ENCODE results near the gene CEP55. TPM values are rescaled to one million over a fixed set of nuclear protein-coding genes. Genes with fewer than 3 reads are reported as not detected.

Gene CEP55
- total RNA-seq, 1 donor from 2014 or later, result 59.3 TPM

DNA sequence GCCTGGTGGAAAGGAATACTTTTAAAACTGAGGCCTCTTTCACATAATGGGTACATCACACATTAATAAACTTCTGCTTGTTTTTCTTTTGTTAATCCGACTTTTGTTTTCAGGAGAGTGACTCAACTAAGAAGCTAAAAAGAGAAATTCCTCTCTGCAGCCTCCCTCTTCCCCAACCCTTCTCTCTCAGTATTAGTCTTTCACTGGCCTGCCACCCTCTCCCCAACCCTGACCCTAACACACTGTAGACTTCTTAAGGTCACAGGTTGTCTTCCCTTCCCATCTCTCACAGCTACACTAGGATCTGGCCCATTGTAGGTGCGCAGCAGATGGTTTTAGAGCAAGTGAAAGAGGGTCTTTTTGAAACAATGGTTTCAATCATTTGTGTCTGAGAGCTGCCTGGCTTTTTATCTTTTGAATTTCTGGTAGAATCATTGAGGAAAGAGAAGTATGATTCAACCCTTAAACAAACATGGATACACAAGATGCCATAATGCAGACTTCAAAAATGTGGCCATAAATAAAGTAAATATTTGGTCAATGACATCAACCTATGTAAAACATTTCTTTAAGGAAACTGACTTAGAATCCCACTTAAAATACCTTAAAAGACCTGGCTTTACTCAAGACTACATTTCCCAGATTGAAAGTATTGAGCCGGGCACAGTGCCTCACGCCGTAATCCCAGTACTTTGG is 52.1 kb downstream of the CEP55 start:
- H3K9me3 Mint-ChIP-seq, result no peaks in the 10 kb centered on the region
- peaks cover 9% of the 10 kb centered on the region for H3K27me3 Mint-ChIP-seq
- no peak for DNase-seq
- H3K4me1 Mint-ChIP-seq, result no peaks in the 10 kb centered on the region
- no peak overlapping the region for H3K4me3 Mint-ChIP-seq
- H3K27ac Mint-ChIP-seq, result no peak overlapping the region
- no peaks in the 10 kb centered on the region for H3K36me3 Mint-ChIP-seq (ENCODE audit: low read depth)
- intact Hi-C loops (cut with micrococcal nuclease), result no loop called here

GRCh38 chr10:93550606-93551005 is 54.2 kb downstream of the CEP55 start:
- no peak for DNase-seq
- H3K9me3 Mint-ChIP-seq, result no peaks in the 10 kb centered on the region
- intact Hi-C loops (cut with micrococcal nuclease), result loop anchor here (10.0 kb wide), 1 partner anchor 124 kb away; no protein-coding TSS in a partner anchor
- H3K27me3 Mint-ChIP-seq, result peaks cover 8% of the 10 kb centered on the region
- H3K27ac Mint-ChIP-seq, result no peak overlapping the region
- H3K4me3 Mint-ChIP-seq, result no peak overlapping the region
- no peaks in the 10 kb centered on the region for H3K36me3 Mint-ChIP-seq (ENCODE audit: low read depth)
- no peaks in the 10 kb centered on the region for H3K4me1 Mint-ChIP-seq

DNA sequence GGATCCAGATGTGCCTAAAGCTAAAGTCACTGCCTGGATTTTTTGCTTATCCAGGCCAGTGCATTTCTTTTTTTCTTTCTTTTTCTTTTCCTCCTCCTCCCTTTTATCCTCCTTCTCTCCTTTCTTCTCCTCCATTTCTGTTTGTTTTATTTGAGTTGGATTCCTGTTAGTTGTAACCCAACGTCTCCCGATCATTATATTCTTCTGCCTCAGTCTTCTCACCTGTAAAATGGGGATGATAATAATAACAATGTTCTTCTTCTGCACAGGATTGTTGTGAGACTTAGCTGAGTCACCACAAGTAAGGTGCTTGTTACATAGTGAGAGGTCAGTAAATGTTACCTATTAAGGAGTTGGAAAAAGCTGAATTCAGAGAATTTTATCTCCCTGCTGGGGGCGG is 56.4 kb downstream of the CEP55 start:
- no peaks in the 10 kb centered on the region for H3K4me1 Mint-ChIP-seq
- H3K4me3 Mint-ChIP-seq, result no peak overlapping the region
- H3K36me3 Mint-ChIP-seq (ENCODE audit: low read depth), result no peaks in the 10 kb centered on the region
- no peaks in the 10 kb centered on the region for H3K9me3 Mint-ChIP-seq
- no peak overlapping the region for H3K27ac Mint-ChIP-seq
- DNase-seq, result no peak
- intact Hi-C loops (cut with micrococcal nuclease), result loop anchor here (2.0 to 10.0 kb wide), 2 partner anchors 122 to 306 kb away; no protein-coding TSS in a partner anchor
- H3K27me3 Mint-ChIP-seq, result peaks cover 8% of the 10 kb centered on the region

DNA sequence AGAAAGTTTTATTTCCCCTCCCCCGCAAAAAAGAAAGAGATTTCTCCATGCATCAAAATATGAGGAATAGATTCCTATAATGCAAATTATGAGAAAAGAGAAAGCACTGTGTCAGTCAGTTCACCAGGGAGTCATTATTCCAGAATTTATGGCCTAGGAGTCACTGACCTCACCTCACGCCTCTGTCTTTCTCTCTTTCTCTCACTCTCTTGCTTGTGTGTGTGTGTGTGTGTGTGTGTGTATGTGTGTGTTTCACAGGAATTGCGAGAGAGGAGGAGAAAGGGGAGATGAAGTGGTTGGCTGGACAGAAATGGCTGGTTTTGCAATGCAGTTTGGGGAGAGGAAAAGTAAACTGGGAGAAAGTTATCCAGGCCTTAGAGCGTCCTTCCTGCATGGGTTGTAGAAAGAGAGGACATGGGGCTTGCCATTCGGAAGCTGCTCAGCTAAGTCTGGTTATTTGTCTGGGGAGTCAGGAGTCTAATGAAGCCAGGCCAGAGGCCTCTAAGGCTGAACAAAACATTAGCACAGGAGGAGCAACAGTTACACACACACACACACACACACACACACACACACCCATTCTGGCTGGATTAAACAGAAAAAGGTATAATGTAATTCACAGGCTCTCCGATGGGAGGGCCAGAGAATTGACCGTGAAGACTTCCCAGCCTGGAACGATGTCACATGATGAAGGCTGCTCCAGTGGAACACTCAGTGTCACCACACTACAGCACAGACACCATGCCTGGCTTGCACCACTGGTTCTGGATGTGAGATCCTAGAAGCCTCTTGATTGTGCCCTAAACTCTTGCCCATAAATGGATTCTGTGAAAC is 57.3 kb downstream of the CEP55 start:
- no peak for DNase-seq
- Mint-ChIP-seq H3K9me3 (no peaks in the 10 kb centered on the region), H3K27me3 (peaks cover 6% of the 10 kb centered on the region), H3K4me1 (no peaks in the 10 kb centered on the region), H3K36me3 (ENCODE audit: low read depth) (no peaks in the 10 kb centered on the region), H3K4me3 (no peak overlapping the region), H3K27ac (no peak overlapping the region)
- intact Hi-C loops (cut with micrococcal nuclease), result loop anchor here (2.0 to 10.0 kb wide), 3 partner anchors 121 to 305 kb away; no protein-coding TSS in a partner anchor

DNA sequence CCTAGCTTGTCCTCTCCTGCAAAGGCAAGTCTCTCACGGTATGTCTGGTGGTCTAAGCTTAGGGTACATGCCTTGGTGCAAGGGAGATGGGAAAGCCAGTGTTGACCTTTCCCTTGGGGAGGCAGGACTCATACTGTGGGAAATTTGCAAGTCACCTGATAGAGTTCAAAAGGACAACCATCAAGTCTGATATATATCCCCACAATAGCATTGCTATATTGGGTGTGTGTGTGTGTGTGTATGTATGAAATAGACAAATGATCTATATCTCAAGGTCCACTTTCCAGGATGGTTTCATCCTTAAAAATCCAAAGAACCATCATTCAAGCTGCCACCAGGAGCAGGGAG is 57.9 kb downstream of the CEP55 start:
- Mint-ChIP-seq H3K27me3 (peaks cover 6% of the 10 kb centered on the region), H3K36me3 (ENCODE audit: low read depth) (no peaks in the 10 kb centered on the region), H3K4me1 (no peaks in the 10 kb centered on the region), H3K4me3 (no peak overlapping the region), H3K9me3 (no peaks in the 10 kb centered on the region), H3K27ac (no peak overlapping the region)
- DNase-seq, result no peak
- intact Hi-C loops (cut with micrococcal nuclease), result loop anchor here (2.0 to 10.0 kb wide), 2 partner anchors 121 to 263 kb away; no protein-coding TSS in a partner anchor

DNA sequence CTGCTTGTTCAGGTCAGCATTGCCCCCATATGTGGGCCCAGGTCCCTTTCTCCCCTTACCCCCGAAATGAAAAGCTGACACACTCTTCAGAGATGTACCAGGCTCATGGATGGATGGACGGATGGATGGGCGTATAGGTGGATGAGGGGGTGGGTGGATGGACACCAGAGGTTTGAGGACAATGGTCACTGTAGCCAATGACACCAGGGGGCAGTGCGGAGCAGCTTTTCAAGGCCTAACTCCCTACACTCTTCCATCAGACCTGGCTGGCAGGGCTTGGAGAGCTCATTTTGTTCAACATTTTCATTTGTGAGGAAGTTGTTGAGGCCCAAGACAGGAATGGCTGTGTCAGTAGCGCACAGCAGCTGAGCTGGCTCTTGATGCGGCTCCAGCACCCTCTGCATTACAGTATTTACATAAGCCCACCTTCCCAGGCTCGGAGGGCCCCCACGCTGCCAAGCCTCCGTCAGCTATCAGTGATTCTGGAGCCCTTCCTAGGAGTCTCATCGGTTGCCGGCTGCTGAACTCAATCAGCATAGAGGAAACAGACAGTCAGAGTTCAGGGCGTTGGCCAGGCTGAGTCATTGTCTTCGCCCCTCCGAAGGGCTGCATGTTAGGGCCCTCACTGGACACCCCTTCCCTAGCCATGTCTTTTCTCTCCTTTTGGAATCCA is 58.5 kb downstream of the CEP55 start:
- no peak overlapping the region for H3K4me3 Mint-ChIP-seq
- no peaks in the 10 kb centered on the region for H3K36me3 Mint-ChIP-seq (ENCODE audit: low read depth)
- H3K27me3 Mint-ChIP-seq, result peaks cover 6% of the 10 kb centered on the region
- DNase-seq, result peak; percentile 81
- no peaks in the 10 kb centered on the region for H3K4me1 Mint-ChIP-seq
- no peaks in the 10 kb centered on the region for H3K9me3 Mint-ChIP-seq
- H3K27ac Mint-ChIP-seq, result no peak overlapping the region
- intact Hi-C loops (cut with micrococcal nuclease), result loop anchor here (2.0 to 10.0 kb wide), 2 partner anchors 120 to 262 kb away; no protein-coding TSS in a partner anchor

GRCh38 chr10:93559490-93559889 is 63.1 kb downstream of the CEP55 start:
- Mint-ChIP-seq H3K4me1 (no peaks in the 10 kb centered on the region), H3K4me3 (no peak overlapping the region), H3K9me3 (no peaks in the 10 kb centered on the region), H3K36me3 (ENCODE audit: low read depth) (no peaks in the 10 kb centered on the region), H3K27ac (no peak overlapping the region), H3K27me3 (peaks cover 3% of the 10 kb centered on the region)
- no peak for DNase-seq
- intact Hi-C loops (cut with micrococcal nuclease), result loop anchor here (10.0 kb wide), 1 partner anchor 115 kb away; no protein-coding TSS in a partner anchor

- DNase-seq, result no peak
- no peaks in the 10 kb centered on the region for H3K36me3 Mint-ChIP-seq (ENCODE audit: low read depth)
- no peak overlapping the region for H3K4me3 Mint-ChIP-seq
- H3K27ac Mint-ChIP-seq, result no peak overlapping the region
- no peaks in the 10 kb centered on the region for H3K4me1 Mint-ChIP-seq
- H3K27me3 Mint-ChIP-seq, result peaks cover 14% of the 10 kb centered on the region
- no peaks in the 10 kb centered on the region for H3K9me3 Mint-ChIP-seq
- intact Hi-C loops (cut with micrococcal nuclease), result no loop called here
Observed at GRCh38 chr10:93560541-93560940, 64.1 kb downstream of the CEP55 start.

- H3K36me3 Mint-ChIP-seq (ENCODE audit: low read depth), result no peaks in the 10 kb centered on the region
- no peaks in the 10 kb centered on the region for H3K9me3 Mint-ChIP-seq
- no peak overlapping the region for H3K4me3 Mint-ChIP-seq
- intact Hi-C loops (cut with micrococcal nuclease), result loop anchor here (5.0 kb wide), 1 partner anchor 493 kb away; the partner anchor contains the start of gene CYP26A1
- no peak overlapping the region for H3K27ac Mint-ChIP-seq
- H3K4me1 Mint-ChIP-seq, result no peaks in the 10 kb centered on the region
- DNase-seq, result no peak
- peaks cover 49% of the 10 kb centered on the region for H3K27me3 Mint-ChIP-seq
Observed at GRCh38 chr10:93565446-93565845, 69.0 kb downstream of the CEP55 start.

GRCh38 chr10:93566435-93567276 is 70.2 kb downstream of the CEP55 start, which contains the start of gene FFAR4:
Gene FFAR4 (plus strand): TSS chr10:93566665. CDS start chr10:93566721, 56 bp downstream.
- Mint-ChIP-seq H3K27ac (no peak within 1 kb of the TSS), H3K9me3 (no peaks in the 10 kb centered on the region), H3K36me3 (ENCODE audit: low read depth) (no peaks in the 10 kb centered on the region), H3K27me3 (peaks cover 51% of the 10 kb centered on the region), H3K4me1 (no peaks in the 10 kb centered on the region), H3K4me3 (no peak within 1 kb of the TSS)
- DNase-seq, result no peak
- intact Hi-C loops (cut with micrococcal nuclease), result loop anchor here (5.0 kb wide), 1 partner anchor 494 kb away; the partner anchor contains the start of gene CYP26A1

DNA sequence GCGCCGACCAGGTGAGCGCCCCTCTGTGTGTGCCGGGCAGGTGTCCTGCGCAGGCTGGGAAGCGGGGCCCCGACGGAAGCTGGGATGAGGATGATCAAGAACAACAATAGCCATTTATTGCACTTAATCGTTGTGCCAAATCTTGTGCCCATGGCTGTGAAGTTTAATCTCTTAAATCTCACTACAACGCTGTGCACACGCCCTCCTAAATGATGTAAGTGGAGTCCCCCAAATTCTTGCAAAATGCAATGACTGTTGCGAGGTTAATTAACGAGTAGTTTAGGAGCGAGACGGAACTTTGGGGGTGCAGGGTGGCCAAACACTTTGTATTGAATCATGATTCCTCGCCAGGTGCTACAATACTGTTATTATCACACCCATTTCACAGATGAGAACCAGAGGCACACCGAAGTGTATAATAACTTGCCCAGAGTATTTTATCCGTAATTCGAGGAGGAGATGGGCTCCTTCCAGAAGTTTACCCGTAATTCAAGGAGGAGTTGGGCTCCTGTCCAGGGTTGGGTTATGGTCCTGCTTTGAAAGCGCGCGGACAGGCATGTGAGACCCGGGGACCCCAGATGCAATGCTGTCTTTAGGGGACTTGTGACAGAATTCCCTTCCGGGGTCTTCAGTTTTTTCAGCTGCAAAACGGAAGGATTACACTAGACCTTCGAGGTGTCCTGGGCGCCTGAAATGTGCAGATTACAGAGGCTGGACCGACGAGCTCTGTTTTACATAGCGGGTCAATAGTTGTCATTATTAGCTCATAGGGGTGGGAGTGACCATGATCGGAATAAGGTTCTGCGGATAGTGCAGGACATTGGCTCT is 71.1 kb downstream of the CEP55 start:
- no peaks in the 10 kb centered on the region for H3K9me3 Mint-ChIP-seq
- H3K27ac Mint-ChIP-seq, result no peak overlapping the region
- H3K27me3 Mint-ChIP-seq, result peaks cover 58% of the 10 kb centered on the region
- no peak overlapping the region for H3K4me3 Mint-ChIP-seq
- DNase-seq, result no peak
- intact Hi-C loops (cut with micrococcal nuclease), result loop anchor here (5.0 kb wide), 1 partner anchor 495 kb away; the partner anchor contains the start of gene CYP26A1
- H3K36me3 Mint-ChIP-seq (ENCODE audit: low read depth), result no peaks in the 10 kb centered on the region
- H3K4me1 Mint-ChIP-seq, result no peaks in the 10 kb centered on the region

DNA sequence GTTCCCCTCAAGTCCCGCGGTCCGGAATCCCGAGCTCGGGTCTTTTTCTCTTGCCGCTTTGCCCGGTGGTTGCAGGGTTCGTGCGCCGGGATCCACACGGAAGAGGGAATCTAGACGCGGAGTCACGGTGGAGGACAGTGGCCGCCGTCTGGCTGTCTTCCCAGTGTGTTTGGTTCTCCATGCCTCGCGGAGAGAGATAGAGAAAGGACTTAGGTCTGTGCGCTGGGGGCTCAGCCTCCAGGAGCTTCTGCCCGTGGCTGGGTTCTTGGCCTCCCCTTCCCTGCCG is 71.6 kb downstream of the CEP55 start:
- Mint-ChIP-seq H3K9me3 (no peaks in the 10 kb centered on the region), H3K4me1 (no peaks in the 10 kb centered on the region), H3K27me3 (peaks cover 61% of the 10 kb centered on the region), H3K4me3 (no peak overlapping the region), H3K27ac (no peak overlapping the region), H3K36me3 (ENCODE audit: low read depth) (no peaks in the 10 kb centered on the region)
- DNase-seq, result no peak
- intact Hi-C loops (cut with micrococcal nuclease), result loop anchor here (5.0 kb wide), 1 partner anchor 496 kb away; the partner anchor contains the start of gene CYP26A1
